ENCODE measurements around the gene CCND2. TPM values are rescaled to one million over a fixed set of nuclear protein-coding genes. Genes with fewer than 3 reads are reported as not detected.

Gene CCND2
- total RNA-seq, 2 experiments from 2014 or later = not detected

DNA sequence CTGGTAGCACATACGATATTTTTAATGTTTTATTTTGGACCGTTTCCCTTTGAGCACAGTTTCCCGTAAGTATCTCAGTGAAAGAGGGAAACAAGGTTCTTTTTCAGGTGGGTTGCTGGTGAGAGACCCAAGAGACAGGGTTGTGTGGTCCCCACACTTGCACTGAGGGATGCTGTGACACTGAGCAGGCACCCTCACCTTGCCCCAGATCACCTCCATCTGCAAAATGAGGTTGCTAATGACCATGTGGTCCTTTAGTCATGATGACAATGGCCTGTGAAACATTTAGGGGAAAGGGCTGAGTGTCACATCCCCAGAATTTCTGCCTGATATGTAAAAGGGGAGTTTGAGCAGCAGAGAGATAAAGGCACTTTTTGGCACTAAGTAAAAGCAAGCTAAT lies 4.3 kb downstream of the CCND2 start:
- CTCF ChIA-PET (ENCODE audit: unreplicated experiment) = no interaction called here
- no peak for DNase-seq (ENCODE audit: low spot score)
- no peak overlapping the region for H2AFZ ChIP-seq (ENCODE audit: low read length)
- no peaks in the 10 kb centered on the region for H3K9me2 ChIP-seq (ENCODE audit: insufficient read depth, low read length)
- H3K36me3 ChIP-seq (ENCODE audit: insufficient read depth, low read length) = no peaks in the 10 kb centered on the region
- TF ChIP-seq, protein P1, sequence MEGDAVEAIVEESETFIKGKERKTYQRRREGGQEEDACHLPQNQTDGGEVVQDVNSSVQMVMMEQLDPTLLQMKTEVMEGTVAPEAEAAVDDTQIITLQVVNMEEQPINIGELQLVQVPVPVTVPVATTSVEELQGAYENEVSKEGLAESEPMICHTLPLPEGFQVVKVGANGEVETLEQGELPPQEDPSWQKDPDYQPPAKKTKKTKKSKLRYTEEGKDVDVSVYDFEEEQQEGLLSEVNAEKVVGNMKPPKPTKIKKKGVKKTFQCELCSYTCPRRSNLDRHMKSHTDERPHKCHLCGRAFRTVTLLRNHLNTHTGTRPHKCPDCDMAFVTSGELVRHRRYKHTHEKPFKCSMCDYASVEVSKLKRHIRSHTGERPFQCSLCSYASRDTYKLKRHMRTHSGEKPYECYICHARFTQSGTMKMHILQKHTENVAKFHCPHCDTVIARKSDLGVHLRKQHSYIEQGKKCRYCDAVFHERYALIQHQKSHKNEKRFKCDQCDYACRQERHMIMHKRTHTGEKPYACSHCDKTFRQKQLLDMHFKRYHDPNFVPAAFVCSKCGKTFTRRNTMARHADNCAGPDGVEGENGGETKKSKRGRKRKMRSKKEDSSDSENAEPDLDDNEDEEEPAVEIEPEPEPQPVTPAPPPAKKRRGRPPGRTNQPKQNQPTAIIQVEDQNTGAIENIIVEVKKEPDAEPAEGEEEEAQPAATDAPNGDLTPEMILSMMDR (conservative IDR thresholded peaks at IDR 0.05; ENCODE audit: low read length) = no peak
- TF ChIP-seq EZH2phosphoT487 (IDR thresholded peaks at IDR 0.05; ENCODE audit: borderline replicate concordance, low read depth, low read length) = no peak
- POLR2A ChIA-PET = interaction anchor here (1.7 kb wide), 1 partner anchor 392 kb away, joined by 4 read pairs; no protein-coding TSS in a partner anchor
- no TSS peak for BruUV-seq (replicated peaks)
- H3K9me3 ChIP-seq (ENCODE audit: low read length) = no peaks in the 10 kb centered on the region
- intact Hi-C loops (cut with micrococcal nuclease; ENCODE audit: unreplicated experiment) = loop anchor here (1.0 to 2.0 kb wide), 3 partner anchors 171 to 393 kb away; no protein-coding TSS in a partner anchor
- H3K4me1 ChIP-seq (ENCODE audit: insufficient read depth, low read length, poor library complexity, severe bottlenecking) = no peaks in the 10 kb centered on the region
- H3K4me2 ChIP-seq (ENCODE audit: low read length) = no peak overlapping the region
- H3K27ac ChIP-seq (ENCODE audit: low read depth, low read length, poor library complexity, severe bottlenecking) = no peak overlapping the region
- H3K4me3 ChIP-seq (ENCODE audit: low read depth, low read length, poor library complexity, severe bottlenecking) = no peak overlapping the region
- no peaks in the 10 kb centered on the region for H4K20me1 ChIP-seq (ENCODE audit: insufficient read depth, low read length)
- no peaks in the 10 kb centered on the region for H3K79me2 ChIP-seq (ENCODE audit: insufficient read depth, low read depth, low read length)

DNA sequence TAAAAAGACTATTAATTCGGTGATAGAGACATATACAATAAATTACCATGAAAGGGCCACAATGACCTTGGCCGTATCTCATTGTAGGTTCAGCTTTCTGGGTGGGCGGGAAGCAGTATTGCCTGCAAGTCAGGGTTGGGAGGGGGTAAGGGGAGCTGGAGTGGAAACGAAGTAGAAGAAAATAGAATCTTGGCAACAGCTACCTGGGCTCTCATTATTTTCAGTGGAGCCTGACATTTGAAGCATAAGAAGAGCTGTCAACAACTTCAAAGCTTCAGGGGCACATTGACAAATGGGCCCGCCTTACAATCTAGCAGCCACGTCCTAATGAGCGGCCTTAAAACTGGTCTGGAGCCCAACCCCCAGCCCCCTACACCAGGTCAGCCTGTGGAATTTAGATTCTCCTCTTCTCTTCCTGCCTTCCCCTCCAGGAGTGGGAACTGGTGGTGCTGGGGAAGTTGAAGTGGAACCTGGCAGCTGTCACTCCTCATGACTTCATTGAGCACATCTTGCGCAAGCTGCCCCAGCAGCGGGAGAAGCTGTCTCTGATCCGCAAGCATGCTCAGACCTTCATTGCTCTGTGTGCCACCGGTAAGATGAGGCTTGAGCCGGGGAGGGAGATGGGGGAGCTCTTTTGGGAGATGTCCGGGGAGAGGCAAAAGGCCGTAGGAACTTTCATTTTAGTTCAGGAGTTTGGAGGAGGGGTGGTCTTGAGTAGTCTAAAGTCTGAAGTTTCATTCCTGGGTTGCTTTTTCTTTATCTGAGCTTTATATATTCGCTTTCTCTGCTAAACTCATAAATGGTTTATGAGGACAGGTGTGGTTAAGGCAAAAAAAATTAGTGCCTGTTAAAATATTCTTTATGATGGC lies 5.0 kb downstream of the CCND2 start:
- intact Hi-C loops (cut with micrococcal nuclease; ENCODE audit: unreplicated experiment) = no loop called here
- H3K4me3 ChIP-seq (ENCODE audit: low read depth, low read length, poor library complexity, severe bottlenecking) = no peak overlapping the region
- H3K9me3 ChIP-seq (ENCODE audit: low read length) = no peaks in the 10 kb centered on the region
- TF ChIP-seq, protein P1 (conservative IDR thresholded peaks at IDR 0.05; ENCODE audit: low read length) = no peak
- no peak for TF ChIP-seq EZH2phosphoT487 (IDR thresholded peaks at IDR 0.05; ENCODE audit: borderline replicate concordance, low read depth, low read length)
- H4K20me1 ChIP-seq (ENCODE audit: insufficient read depth, low read length) = no peaks in the 10 kb centered on the region
- no peaks in the 10 kb centered on the region for H3K4me1 ChIP-seq (ENCODE audit: insufficient read depth, low read length, poor library complexity, severe bottlenecking)
- no peaks in the 10 kb centered on the region for H3K9me2 ChIP-seq (ENCODE audit: insufficient read depth, low read length)
- no peak for DNase-seq (ENCODE audit: low spot score)
- POLR2A ChIA-PET = interaction anchor here (1.1 to 1.7 kb wide), 2 partner anchors 249 to 393 kb away, joined by 4 to 6 read pairs; no protein-coding TSS in a partner anchor
- no peaks in the 10 kb centered on the region for H3K79me2 ChIP-seq (ENCODE audit: insufficient read depth, low read depth, low read length)
- H3K27ac ChIP-seq (ENCODE audit: low read depth, low read length, poor library complexity, severe bottlenecking) = no peak overlapping the region
- H3K36me3 ChIP-seq (ENCODE audit: insufficient read depth, low read length) = no peaks in the 10 kb centered on the region
- no peak overlapping the region for H3K4me2 ChIP-seq (ENCODE audit: low read length)
- no peak overlapping the region for H2AFZ ChIP-seq (ENCODE audit: low read length)
- BruUV-seq (replicated peaks) = no TSS peak
- CTCF ChIA-PET (ENCODE audit: unreplicated experiment) = no interaction called here

GRCh38 chr12:4279198-4279690 lies 5.7 kb downstream of the CCND2 start:
- Histone ChIP-seq H3K79me2 (ENCODE audit: insufficient read depth, low read depth, low read length) (no peaks in the 10 kb centered on the region), H3K4me2 (ENCODE audit: low read length) (no peak overlapping the region), H2AFZ (ENCODE audit: low read length) (no peak overlapping the region), H3K4me3 (ENCODE audit: low read depth, low read length, poor library complexity, severe bottlenecking) (no peak overlapping the region), H3K36me3 (ENCODE audit: insufficient read depth, low read length) (no peaks in the 10 kb centered on the region), H3K4me1 (ENCODE audit: insufficient read depth, low read length, poor library complexity, severe bottlenecking) (no peaks in the 10 kb centered on the region), H4K20me1 (ENCODE audit: insufficient read depth, low read length) (no peaks in the 10 kb centered on the region), H3K9me2 (ENCODE audit: insufficient read depth, low read length) (no peaks in the 10 kb centered on the region), H3K9me3 (ENCODE audit: low read length) (no peaks in the 10 kb centered on the region), H3K27ac (ENCODE audit: low read depth, low read length, poor library complexity, severe bottlenecking) (no peak overlapping the region)
- intact Hi-C loops (cut with micrococcal nuclease; ENCODE audit: unreplicated experiment) = no loop called here
- POLR2A ChIA-PET = interaction anchor here (1.1 kb wide), 1 partner anchor 249 kb away, joined by 6 read pairs; no protein-coding TSS in a partner anchor
- CTCF ChIA-PET (ENCODE audit: unreplicated experiment) = no interaction called here
- TF ChIP-seq, protein P1 (conservative IDR thresholded peaks at IDR 0.05; ENCODE audit: low read length) = no peak
- no peak for TF ChIP-seq EZH2phosphoT487 (IDR thresholded peaks at IDR 0.05; ENCODE audit: borderline replicate concordance, low read depth, low read length)
- DNase-seq (ENCODE audit: low spot score) = no peak
- BruUV-seq (replicated peaks) = no TSS peak

Measured in OCI-LY7 (cell line).